Mesendoderm (in vitro differentiated cells): Measurements from ENCODE around the gene NKX1-2.

Experiments used
- DNase-seq: peaks from one replicate; pipeline ENCODE4 v3.0.0; 2013
- H2AK5ac ChIP-seq: 2 replicates; pipeline ENCODE4 v1.6.1; 2013; ENCODE audit warnings: low read length, inconsistent platforms
- H2BK120ac ChIP-seq: 2 replicates; pipeline ENCODE4 v1.6.1; 2013; ENCODE audit warnings: low read depth, mild to moderate bottlenecking, low read length, moderate library complexity, mixed read lengths
- H2BK15ac ChIP-seq: replicated peaks from 2 replicates; pipeline ENCODE4 v1.6.1; 2013; ENCODE audit warnings: low read depth, mild to moderate bottlenecking, moderate library complexity
- H2BK5ac ChIP-seq: 2 replicates; pipeline ENCODE4 v1.6.1; 2013; ENCODE audit warnings: low read length, inconsistent platforms
- H3K18ac ChIP-seq: 2 replicates; pipeline ENCODE4 v1.6.1; 2013; ENCODE audit warnings: mild to moderate bottlenecking, low read length, mixed read lengths
- H3K23ac ChIP-seq: one replicate; pipeline ENCODE4 v1.6.1; 2013; ENCODE audit warnings: low read length
- H3K27ac ChIP-seq: 2 replicates; pipeline ENCODE4 v1.5.1; 2013; ENCODE audit warnings: low read depth, mild to moderate bottlenecking, inconsistent platforms, low read length, moderate library complexity
- H3K27me3 ChIP-seq: 2 replicates; pipeline ENCODE4 v1.6.1; 2013; ENCODE audit warnings: low read length, control low read depth, mild to moderate bottlenecking, inconsistent platforms; ENCODE audit not compliant: insufficient read depth, poor library complexity
- H3K36me3 ChIP-seq: 2 replicates; pipeline ENCODE4 v1.6.1; 2013; ENCODE audit warnings: low read length, inconsistent platforms; ENCODE audit not compliant: control insufficient read depth, insufficient read depth
- H3K4ac ChIP-seq: one replicate; pipeline ENCODE4 v1.6.1; 2013; ENCODE audit warnings: low read depth, mild to moderate bottlenecking, low read length, moderate library complexity
- H3K4me1 ChIP-seq: 2 replicates; pipeline ENCODE4 v1.6.1; 2013; ENCODE audit warnings: low read depth, low read length, inconsistent platforms; ENCODE audit not compliant: control insufficient read depth
- H3K4me2 ChIP-seq: 2 replicates; pipeline ENCODE4 v1.6.1; 2013; ENCODE audit warnings: low read length
- H3K4me3 ChIP-seq: 2 replicates; pipeline ENCODE4 v1.5.1; 2013; ENCODE audit warnings: mild to moderate bottlenecking, low read length
- H3K56ac ChIP-seq: one replicate; pipeline ENCODE4 v1.6.1; 2013; ENCODE audit warnings: low read length
- H3K79me1 ChIP-seq: 2 replicates; pipeline ENCODE4 v1.6.1; 2013; ENCODE audit warnings: low read length, inconsistent platforms
- H3K79me2 ChIP-seq: 2 replicates; pipeline ENCODE4 v1.6.1; 2013; ENCODE audit warnings: mild to moderate bottlenecking, low read length; ENCODE audit not compliant: control insufficient read depth, insufficient read depth
- H3K9ac ChIP-seq: 2 replicates; pipeline ENCODE4 v1.6.1; 2013; ENCODE audit warnings: low read length, inconsistent platforms
- H4K5ac ChIP-seq: one replicate; pipeline ENCODE4 v1.6.1; 2013; ENCODE audit warnings: low read length
- H4K8ac ChIP-seq: one replicate; pipeline ENCODE4 v1.6.1; 2013; ENCODE audit warnings: low read depth, mild to moderate bottlenecking, control low read depth, low read length, moderate library complexity
- WGBS: extraction: QIAGEN DNeasy Blood & Tissue Kit; methylation state at CpG from one replicate; pipeline ENCODE4 v1.1.7; 2013; ENCODE audit warnings: low lambda C conversion rate, missing lambda C conversion rate; ENCODE audit not compliant: insufficient coverage; ENCODE audit errors: extremely low coverage; 5-methylcytosine and 5-hydroxymethylcytosine counted together

NKX1-2 gene

DNA sequence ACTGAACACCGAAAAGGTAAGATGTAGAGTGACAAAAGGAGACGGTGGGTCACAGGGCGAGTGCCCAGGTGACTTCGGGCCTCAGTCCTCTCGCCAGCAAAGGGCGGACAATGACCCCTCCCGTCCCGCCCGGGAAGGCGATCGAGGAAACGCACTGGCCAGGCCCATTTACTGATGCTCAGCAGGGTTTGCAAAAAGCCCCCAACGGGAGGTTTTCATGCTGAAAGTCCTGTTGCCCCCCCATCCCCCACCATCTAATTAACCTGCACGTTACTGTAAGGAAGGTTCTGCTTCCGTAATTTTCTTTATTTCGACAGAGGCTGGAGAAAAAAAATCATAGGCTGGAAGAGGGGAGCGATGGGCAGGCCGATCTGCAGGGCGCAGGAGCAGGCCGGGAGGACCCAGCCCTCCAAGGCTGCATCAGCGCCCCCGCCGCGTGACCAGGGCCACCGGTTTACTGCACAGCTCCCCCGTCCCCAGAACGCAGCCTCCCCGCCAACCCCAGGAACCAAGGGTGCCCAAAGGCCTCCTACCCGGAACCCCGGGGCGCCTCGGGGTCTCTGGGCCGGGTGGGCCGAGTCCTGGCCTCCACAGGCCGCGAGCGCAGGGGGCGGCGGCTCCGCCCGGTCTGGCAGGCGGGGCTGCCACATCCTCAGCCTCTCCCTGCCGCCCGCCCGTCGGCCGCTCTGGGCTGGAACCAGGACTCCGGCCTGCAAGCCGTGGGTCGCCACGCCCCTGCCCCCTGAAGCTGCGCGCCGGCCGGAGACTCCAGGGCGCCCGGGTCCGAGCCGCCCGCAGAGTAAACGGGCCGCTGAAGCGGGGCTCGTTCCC, 31.7 kb downstream of the NKX1-2 start:
- Histone ChIP-seq H2BK15ac (no peak overlapping the region), H3K56ac (peak overlapping the region; percentile 77), H3K18ac (peak overlapping the region; percentile 35), H2AK5ac (no peak overlapping the region), H3K27ac (peak overlapping the region; percentile 51), H3K4me1 (peaks cover 4% of the 10 kb centered on the region), H4K8ac (no peak overlapping the region), H2BK120ac (no peak overlapping the region), H3K4me3 (peak overlapping the region; percentile 82), H3K79me2 (peaks cover 32% of the 10 kb centered on the region), H4K5ac (no peak overlapping the region), H3K36me3 (no peaks in the 10 kb centered on the region), H3K79me1 (peaks cover 4% of the 10 kb centered on the region), H2BK5ac (no peak overlapping the region), H3K4ac (no peak overlapping the region), H3K9ac (peak overlapping the region; percentile 71), H3K27me3 (no peaks in the 10 kb centered on the region), H3K4me2 (peak overlapping the region; percentile 88), H3K23ac (no peak overlapping the region)
- WGBS: no CpG with 5 or more reads among the region's 64 CpGs
- peak; percentile 76 for DNase-seq

DNA sequence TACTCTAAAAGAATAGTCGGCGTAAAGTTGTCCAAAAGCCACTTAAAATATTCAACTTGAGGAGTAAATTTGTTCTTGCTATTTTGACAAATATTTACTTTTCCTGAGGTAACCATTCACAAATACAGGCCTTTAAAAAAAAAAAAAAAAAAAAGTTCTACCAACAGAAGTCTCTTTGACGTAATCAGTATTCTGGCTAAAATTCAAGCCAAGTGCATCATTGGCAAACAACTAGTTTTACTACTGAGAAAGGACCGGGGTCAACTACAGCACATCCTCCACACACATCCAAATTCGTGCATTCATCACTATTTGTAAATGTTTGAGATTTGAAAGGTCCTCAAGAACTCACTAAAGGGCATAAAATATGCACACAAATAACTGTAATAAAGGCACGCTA, 33.1 kb downstream of the NKX1-2 start:
- Histone ChIP-seq H2BK120ac (no peak overlapping the region), H3K18ac (no peak overlapping the region), H3K4me2 (no peak overlapping the region), H3K4me1 (peaks cover 4% of the 10 kb centered on the region), H4K5ac (no peak overlapping the region), H3K4me3 (no peak overlapping the region), H3K27ac (no peak overlapping the region), H3K36me3 (no peaks in the 10 kb centered on the region), H2BK15ac (no peak overlapping the region), H3K27me3 (no peaks in the 10 kb centered on the region), H3K79me1 (peaks cover 6% of the 10 kb centered on the region), H3K23ac (no peak overlapping the region), H3K79me2 (peaks cover 40% of the 10 kb centered on the region), H4K8ac (no peak overlapping the region), H3K4ac (no peak overlapping the region), H3K56ac (no peak overlapping the region), H2BK5ac (no peak overlapping the region), H3K9ac (no peak overlapping the region), H2AK5ac (no peak overlapping the region)
- no peak for DNase-seq
- no CpG with 5 or more reads among the region's 6 CpGs for WGBS

DNA sequence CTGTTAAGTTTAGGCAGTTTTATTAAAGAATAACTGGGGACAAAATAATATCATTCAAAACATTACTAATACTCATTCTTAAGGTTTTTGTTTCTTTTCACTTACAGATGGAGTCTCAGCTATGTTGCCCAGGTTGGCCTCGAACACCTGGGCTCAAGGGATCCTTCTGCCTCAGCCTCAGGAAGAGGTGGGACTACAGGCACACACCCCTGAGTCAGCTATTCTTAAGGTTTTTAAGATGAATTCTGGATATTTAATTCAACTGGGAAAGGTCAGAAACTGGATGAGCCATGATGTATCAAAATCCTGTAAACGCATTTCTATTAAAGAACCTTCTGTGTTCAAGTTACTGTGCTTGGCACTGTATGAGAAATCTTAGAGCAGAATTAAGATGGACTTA, 34.6 kb downstream of the NKX1-2 start:
- H3K27ac ChIP-seq: no peak overlapping the region
- H3K4me3 ChIP-seq: no peak overlapping the region
- H3K27me3 ChIP-seq: no peaks in the 10 kb centered on the region
- no peak overlapping the region for H4K5ac ChIP-seq
- H2AK5ac ChIP-seq: no peak overlapping the region
- H3K9ac ChIP-seq: no peak overlapping the region
- H2BK5ac ChIP-seq: no peak overlapping the region
- peaks cover 6% of the 10 kb centered on the region for H3K79me1 ChIP-seq
- no peak overlapping the region for H3K4me2 ChIP-seq
- no peak overlapping the region for H3K18ac ChIP-seq
- peaks cover 42% of the 10 kb centered on the region for H3K79me2 ChIP-seq
- H4K8ac ChIP-seq: no peak overlapping the region
- H3K56ac ChIP-seq: no peak overlapping the region
- H2BK120ac ChIP-seq: no peak overlapping the region
- no peak overlapping the region for H3K4ac ChIP-seq
- H3K36me3 ChIP-seq: no peaks in the 10 kb centered on the region
- no CpG with 5 or more reads among the region's 2 CpGs for WGBS
- no peak overlapping the region for H2BK15ac ChIP-seq
- H3K4me1 ChIP-seq: peaks cover 4% of the 10 kb centered on the region
- DNase-seq: no peak
- no peak overlapping the region for H3K23ac ChIP-seq

DNA sequence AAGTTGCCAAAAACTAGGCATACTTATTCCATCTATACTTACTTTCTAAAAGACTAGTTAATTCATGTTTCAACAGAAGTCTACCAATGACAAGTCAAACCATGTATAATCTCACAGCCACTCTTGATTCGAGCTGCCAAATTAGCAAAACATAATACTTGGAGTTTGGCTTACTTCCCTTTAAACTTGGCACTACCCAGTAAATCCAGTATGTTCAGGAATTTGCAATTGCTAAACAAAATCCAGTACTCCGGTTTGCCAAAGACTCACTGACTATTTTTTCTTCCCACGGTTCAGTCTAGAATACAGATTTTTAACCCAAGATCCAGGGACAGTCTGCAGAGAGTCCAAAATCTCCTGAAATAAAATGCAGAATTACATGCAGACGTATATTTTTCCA, 35.8 kb downstream of the NKX1-2 start:
- Histone ChIP-seq H3K18ac (no peak overlapping the region), H2BK5ac (no peak overlapping the region), H3K4me2 (no peak overlapping the region), H3K27me3 (no peaks in the 10 kb centered on the region), H3K4me3 (no peak overlapping the region), H3K9ac (no peak overlapping the region), H2AK5ac (no peak overlapping the region), H3K4me1 (peaks cover 4% of the 10 kb centered on the region), H2BK15ac (no peak overlapping the region), H3K56ac (no peak overlapping the region), H3K79me2 (peaks cover 42% of the 10 kb centered on the region), H3K27ac (no peak overlapping the region), H4K8ac (no peak overlapping the region), H3K36me3 (no peaks in the 10 kb centered on the region), H2BK120ac (no peak overlapping the region), H4K5ac (no peak overlapping the region), H3K79me1 (peaks cover 8% of the 10 kb centered on the region), H3K4ac (no peak overlapping the region), H3K23ac (no peak overlapping the region)
- no CpG with 5 or more reads among the region's 4 CpGs for WGBS
- no peak for DNase-seq

DNA sequence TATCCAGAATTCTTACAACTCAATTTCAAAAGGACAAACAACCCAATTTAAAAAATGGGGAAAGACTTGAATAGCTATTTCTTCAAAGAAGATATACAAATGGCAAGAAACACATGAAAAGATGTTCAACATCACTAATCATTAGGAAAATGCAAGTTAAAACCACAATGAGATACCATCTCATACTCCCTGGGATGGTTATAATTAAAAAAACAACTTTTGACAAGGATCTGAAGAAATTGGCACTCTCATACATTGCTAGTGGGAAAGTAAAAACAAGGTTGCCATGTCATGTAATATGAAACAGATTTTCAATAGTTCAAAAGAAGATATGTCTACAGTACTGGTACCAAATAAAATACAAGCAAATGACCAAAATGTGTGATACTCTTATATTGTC, 40.1 kb downstream of the NKX1-2 start:
- no peak overlapping the region for H3K18ac ChIP-seq
- no peak overlapping the region for H4K5ac ChIP-seq
- no peak overlapping the region for H2BK120ac ChIP-seq
- H3K27ac ChIP-seq: no peak overlapping the region
- no peak overlapping the region for H3K56ac ChIP-seq
- peaks cover 2% of the 10 kb centered on the region for H3K36me3 ChIP-seq
- no peak for DNase-seq
- H2BK15ac ChIP-seq: no peak overlapping the region
- H3K4me1 ChIP-seq: no peaks in the 10 kb centered on the region
- no peak overlapping the region for H3K23ac ChIP-seq
- H3K27me3 ChIP-seq: no peaks in the 10 kb centered on the region
- H2BK5ac ChIP-seq: no peak overlapping the region
- no peak overlapping the region for H3K4me2 ChIP-seq
- H3K4ac ChIP-seq: no peak overlapping the region
- no peak overlapping the region for H4K8ac ChIP-seq
- H3K9ac ChIP-seq: no peak overlapping the region
- no peak overlapping the region for H2AK5ac ChIP-seq
- peaks cover 22% of the 10 kb centered on the region for H3K79me2 ChIP-seq
- H3K4me3 ChIP-seq: no peak overlapping the region
- H3K79me1 ChIP-seq: peaks cover 7% of the 10 kb centered on the region

DNA sequence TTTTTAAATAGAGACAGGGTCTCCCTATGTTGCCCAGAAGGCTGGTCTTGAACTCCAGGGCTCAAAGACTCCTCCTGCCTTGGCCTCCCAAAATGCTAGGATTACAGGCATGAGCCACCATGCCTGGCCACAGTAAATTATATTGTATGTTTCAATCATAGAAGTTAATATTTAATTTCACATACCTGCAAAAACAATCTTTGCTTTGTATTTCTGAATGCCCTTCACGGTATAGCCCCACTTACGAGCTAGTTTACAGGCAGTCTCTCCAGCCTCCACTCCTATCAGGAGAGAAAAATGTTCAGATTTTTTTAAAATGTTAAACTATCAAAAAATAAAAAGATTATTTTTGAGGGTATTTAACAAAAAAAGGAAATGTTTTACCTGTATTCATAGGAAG, 41.5 kb downstream of the NKX1-2 start:
- Histone ChIP-seq H3K79me2 (peaks cover 12% of the 10 kb centered on the region), H3K36me3 (peaks cover 4% of the 10 kb centered on the region), H2AK5ac (no peak overlapping the region), H3K18ac (no peak overlapping the region), H3K4ac (no peak overlapping the region), H3K27me3 (no peaks in the 10 kb centered on the region), H2BK5ac (no peak overlapping the region), H2BK15ac (no peak overlapping the region), H3K4me1 (no peaks in the 10 kb centered on the region), H3K79me1 (peaks cover 5% of the 10 kb centered on the region), H4K5ac (no peak overlapping the region), H3K9ac (no peak overlapping the region), H3K27ac (no peak overlapping the region), H3K23ac (no peak overlapping the region), H3K4me2 (no peak overlapping the region), H3K56ac (no peak overlapping the region), H4K8ac (no peak overlapping the region), H3K4me3 (no peak overlapping the region), H2BK120ac (no peak overlapping the region)
- no CpG with 5 or more reads among the region's 2 CpGs for WGBS
- DNase-seq: no peak
